A204.1 (cell line): ENCODE results near the gene NEGR1.
"Not testable (repeated sequence)": the region's sequence is repeated elsewhere in the genome, so short reads cannot be mapped to it uniquely, and the experiment has no call there.

Source experiments
- FAIRE-seq: peaks from 2 replicates; lab custom pipeline; 2012; peaks lifted over from hg19 to GRCh38; lab: Jason Lieb, UNC

Gene NEGR1

DNA sequence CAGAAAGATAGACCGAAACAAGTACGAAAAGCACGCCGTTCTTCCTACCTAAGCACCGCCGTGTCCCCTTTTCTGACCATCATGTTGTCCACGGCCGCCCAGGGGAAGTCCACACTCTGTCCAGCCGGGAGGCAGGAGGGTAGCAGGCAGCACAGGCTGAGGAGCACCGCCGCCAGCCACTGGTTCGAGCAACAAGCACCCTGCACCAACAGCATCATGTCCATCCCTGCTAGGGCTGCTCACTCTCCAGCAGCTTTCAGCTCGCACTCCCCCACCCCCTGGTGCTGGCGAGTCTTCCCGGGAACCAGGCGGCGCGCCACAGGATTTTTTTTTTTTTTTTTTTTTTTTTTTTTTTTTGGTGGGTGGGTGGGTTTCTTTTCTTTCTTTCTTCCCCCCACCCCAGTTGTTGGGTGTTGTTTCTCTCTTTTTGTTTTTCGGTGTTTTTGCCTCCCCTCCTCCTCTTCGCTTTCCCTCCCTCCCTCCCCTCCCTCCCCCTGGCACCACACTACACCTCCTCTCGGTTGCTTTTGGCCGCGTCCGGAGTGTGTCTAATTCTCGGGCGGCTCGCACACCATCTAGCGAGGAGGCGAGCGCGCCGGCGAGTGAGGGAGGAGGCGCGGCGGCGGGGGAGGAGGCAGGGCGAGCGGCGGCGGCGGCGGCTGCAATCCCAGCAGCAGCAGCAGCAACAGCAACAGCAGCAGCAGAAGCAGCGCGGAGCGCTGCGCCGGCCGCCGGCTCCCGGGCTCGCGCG is at the start of gene NEGR1:
Gene NEGR1, minus strand, starts transcription at position 269 of the 751 bp plus-strand sequence.
- FAIRE-seq, result no peak

- no peak for FAIRE-seq
Measured at GRCh38 chr1:72326494-72326893, 44.2 kb upstream of the NEGR1 start.

DNA sequence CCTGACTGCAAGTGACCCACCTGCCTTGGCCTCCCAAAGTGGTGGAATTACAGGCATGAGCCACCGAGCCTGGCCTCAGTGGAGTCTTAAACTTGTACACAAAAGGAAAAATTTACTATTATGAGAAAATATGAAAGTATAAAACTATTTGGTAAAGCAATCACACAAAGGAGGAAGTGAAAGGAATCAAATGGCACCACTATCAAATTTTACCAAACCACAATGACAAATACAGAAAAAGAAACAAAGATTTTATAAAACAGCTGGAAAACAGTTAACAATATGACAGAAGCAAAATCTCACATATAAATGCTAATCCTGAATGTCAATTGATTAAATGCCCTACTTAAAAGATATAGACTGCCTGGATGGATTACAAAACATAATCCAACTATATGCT is 42.1 kb upstream of the NEGR1 start:
- FAIRE-seq, result no peak

GRCh38 chr1:72322910-72323309 is 40.6 kb upstream of the NEGR1 start:
- no peak for FAIRE-seq

- no peak for FAIRE-seq
Measured at GRCh38 chr1:72296501-72296900, 14.2 kb upstream of the NEGR1 start.

DNA sequence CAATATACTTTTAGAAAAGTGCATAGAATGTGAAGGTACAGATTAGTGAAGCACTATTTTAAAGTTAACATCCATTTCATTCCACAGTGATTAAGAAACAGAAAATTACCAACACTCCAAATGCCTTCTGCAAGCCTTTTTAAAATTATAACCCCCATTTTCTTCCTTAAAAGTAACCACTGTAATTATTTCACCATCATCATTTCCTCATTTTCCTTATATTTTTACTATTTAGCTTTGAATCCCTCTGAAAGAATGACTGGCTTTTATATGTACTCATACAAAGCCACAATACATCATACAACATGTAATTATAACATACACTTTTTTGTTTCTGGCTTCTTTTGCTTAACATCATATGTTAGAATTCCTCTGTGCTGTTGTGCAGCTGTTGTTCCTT is 6.5 kb upstream of the NEGR1 start:
- no peak for FAIRE-seq

GRCh38 chr1:72286401-72286800 is 4.1 kb upstream of the NEGR1 start:
- no peak for FAIRE-seq

DNA sequence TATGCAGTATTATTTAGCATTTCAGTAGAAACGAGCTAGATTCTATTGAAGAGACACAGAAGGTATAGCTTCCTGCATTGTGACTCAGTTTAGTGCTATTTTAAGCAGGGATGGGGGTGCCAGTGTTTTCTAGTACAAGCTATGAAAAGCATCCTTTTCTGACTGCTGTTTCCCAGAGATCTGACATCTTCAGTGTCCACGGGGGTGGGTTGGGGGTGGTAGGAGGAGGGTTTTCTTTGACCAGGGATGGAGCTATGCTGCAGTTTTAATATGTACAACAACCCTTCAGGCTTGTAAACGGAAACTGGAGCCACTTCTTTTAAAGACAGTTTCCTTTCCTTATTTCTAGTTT is 2.7 kb upstream of the NEGR1 start:
- FAIRE-seq, result no peak

GRCh38 chr1:72284348-72285073 is 2.2 kb upstream of the NEGR1 start:
- no peak for FAIRE-seq

DNA sequence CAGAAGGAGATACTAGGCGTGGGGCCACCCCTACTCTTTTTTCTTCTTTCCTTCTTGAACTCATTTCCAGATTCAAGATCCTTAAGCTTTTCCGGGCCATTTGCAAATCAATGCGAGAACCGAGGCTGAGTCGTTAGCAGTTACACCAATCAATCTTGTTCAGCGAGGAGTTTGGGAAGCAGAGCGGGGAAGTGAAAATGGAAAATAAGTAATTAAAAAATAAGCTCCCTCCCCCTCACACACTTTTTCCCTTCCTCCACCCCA is 1.7 kb upstream of the NEGR1 start:
- FAIRE-seq, result no peak

DNA sequence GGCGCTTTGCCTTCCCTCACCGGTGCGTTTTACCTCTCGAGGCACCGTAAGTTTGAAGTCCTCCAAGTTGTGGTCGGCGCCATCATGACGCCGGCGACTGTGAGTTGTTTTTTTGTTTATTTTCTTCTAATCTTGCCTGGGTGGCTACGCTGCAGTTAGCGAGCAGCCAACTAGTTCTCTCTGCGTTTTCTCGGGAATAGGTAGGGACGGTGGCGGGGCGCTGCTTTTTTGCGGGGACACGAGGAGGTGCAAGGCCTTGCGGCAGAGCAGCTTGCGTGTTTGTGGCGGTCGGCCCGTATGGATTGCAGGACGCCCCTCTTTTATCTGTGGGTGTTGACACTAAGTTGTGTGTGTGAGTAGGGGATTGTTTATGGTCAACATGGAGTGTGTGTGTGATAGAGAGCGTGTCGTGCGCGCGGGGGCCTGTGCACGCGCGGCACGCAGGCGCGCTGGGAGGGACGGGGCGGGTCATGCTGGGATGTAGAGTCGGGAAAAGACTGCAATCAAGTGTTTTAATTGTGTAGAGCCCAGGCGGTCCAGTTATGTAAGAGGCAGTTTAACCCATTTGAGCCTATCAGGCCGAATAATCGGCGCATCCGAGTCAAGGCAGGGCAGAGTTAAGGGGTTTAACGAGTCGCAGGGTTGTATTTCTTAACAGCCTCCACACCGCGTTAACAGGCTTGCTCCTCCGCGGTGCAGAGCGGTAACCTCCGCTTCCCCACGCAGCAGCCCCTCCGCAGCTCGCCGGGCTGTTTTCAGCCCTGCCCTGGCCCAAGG is 1.2 kb upstream of the NEGR1 start:
- no peak for FAIRE-seq

GRCh38 chr1:72283022-72283306 is 625 bp upstream of the NEGR1 start:
- FAIRE-seq, result no peak

DNA sequence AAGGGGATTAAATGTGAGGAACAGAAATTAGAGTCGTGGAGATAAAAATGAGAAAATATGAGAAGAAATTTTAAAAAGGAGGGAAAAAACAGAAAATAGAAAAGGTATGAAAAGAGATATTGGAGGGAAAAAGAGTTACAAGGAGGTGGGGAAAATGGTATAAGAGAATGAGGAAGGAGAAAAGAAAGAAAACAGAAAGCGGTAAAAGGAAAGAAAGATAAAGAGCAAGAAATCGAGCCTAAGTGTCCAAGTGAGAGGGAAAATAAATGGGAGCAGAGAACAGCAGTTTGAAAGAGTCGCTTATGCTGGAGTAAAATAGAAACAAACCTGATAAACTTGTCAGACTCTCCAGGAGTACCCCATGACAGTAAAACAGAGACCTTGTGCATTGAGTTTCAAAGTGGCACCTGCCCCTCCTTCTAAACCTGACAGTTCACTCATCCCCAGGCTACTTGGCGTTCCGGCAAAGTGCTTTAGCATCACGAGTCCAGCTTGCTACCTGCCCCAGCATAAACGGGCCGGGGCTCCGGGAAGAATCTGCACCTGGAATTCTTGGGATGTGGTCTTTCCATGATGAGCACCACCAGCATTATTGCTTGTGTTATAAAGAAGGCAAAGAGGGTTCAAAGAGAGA is 585 bp downstream of the NEGR1 start:
- no peak for FAIRE-seq

DNA sequence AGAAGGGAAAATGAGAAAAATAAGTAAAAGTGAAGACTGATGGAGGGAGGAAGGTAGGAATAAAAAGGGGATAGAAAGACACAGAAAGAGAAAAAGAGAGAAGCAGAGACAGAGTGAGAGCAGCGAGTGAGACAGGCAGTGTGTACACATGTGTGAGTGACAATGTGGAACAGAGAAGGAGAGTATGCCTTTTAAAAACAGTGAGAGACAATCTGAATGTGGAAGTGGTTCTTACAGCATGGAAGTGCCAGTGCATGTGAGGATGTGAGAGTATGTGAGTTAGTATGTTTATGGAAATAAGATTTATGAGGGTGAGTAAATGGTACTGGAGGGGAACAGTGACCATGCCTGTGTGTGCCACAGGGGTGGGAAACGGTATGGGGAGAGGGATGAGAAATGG is 1.2 kb downstream of the NEGR1 start:
- FAIRE-seq, result no peak

DNA sequence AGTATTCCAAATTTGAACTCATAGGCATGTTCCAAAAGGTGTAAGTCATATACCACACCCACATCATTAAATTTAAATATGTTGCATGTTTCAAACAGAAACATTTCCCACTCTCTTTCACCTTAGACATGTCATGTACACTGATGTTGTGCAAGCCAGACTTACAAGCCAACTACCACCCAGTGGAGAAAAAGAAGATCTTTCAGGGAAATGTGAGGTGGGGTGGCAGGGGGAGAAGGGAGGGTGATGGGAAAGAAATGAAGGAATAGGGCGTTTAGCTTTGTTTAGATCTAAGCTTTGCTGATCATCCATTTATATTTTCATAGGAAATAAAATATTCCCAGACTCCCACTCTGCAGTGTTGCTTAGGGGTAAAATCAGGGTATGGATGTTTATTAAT is 1.6 kb downstream of the NEGR1 start:
- no peak for FAIRE-seq

GRCh38 chr1:72280131-72280530 is 2.2 kb downstream of the NEGR1 start:
- no peak for FAIRE-seq

DNA sequence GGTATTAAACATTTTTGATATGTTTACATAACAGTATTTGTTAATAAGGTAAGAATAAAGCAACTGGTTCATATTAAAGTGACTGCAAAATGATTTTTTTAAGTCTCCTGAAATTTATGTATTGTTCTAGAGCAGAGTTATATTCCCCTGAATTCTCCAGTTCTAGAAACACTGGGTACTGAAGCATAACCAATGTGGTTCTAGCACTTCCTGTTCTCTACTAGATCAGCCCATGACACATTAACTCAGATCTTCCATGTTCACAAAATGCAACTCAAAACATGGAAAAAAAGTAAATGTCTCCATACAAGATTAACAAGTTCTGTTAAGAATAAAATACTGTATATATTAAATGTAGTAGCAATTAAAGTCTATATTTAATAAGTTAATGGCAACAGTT is 3.9 kb downstream of the NEGR1 start:
- no peak for FAIRE-seq

- no peak for FAIRE-seq
Measured at GRCh38 chr1:72271555-72272085, 10.7 kb downstream of the NEGR1 start.

GRCh38 chr1:72262735-72263134 is 19.6 kb downstream of the NEGR1 start:
- FAIRE-seq, result no peak

DNA sequence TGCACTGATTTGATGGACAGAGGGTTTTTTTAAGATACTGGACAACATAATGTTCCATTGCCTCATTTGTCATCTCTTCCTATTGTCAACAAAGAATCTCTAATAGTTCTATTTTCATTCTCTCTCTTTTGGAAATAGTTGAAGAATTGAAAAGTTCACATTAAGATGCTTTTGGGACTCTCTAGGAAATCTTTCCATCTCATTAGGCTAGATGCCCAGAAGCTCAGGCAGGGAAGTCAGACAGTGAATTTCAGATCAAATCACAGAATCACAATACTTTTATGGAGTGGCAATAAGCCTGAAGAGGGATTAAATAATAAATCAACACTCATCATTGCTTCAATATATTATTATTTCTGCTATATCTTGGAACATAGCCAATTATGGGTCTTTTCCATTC is 29.2 kb downstream of the NEGR1 start:
- no peak for FAIRE-seq

- FAIRE-seq, result no peak
Measured at GRCh38 chr1:72241397-72241796, 40.9 kb downstream of the NEGR1 start.

- not testable (repeated sequence) for FAIRE-seq
Measured at GRCh38 chr1:72235931-72236330, 46.4 kb downstream of the NEGR1 start.

DNA sequence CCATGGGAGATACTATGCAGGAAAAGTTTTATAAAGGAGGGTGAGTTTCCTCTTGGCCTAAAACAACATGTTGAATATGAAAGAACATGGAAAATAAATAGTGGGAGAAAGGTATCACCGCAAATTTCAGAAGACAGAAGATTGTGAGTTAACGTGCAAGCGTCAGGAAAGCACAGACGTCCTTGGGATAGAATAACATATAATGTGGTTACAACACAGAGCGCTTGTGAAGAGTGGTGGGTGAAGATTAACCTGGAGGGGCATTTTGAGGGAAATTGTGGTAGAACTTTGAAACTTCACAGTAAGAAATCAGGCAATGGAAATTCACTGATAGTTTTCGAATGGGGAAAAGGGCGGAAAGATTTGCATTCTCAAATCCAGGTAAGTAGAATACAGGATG is 47.3 kb downstream of the NEGR1 start:
- FAIRE-seq, result no peak
